HCT116 (cell line): Measurements from ENCODE around the gene MLKL. TPM values are rescaled to one million over a fixed set of nuclear protein-coding genes. Genes with fewer than 3 reads are reported as not detected.

Experiments
- ATAC-seq: fragments of 200-7000 bp; cut with Tn5 transposase; 2 replicates; pipeline ENCODE4 v1.9.1; 2020; ENCODE audit warnings: mild to moderate bottlenecking, moderate library complexity
- BruUV-seq: library from RNA; stranded (reverse); fragments of 400-500 nt; replicated peaks from 2 replicates; lab custom pipeline; 2021; lab: Mats Ljungman, UMichigan
- CTCF ChIA-PET: fragments of 300-600 bp; sonication (Branson Sonifier 250); formaldehyde crosslinking; loops from one replicate; lab custom pipeline; 2021; ENCODE audit warnings: antibody characterized with exemption; lab: Charles Lee
- POLR2A ChIA-PET: fragments of 300-600, 350-600 bp; sonication (Branson Sonifier 250); formaldehyde crosslinking; loops from one replicate; lab custom pipeline; 2021; ENCODE audit warnings: antibody characterized with exemption; lab: Charles Lee
- RAD21 ChIA-PET, 2 experiments: fragments of 300-600 bp; sonication (Branson Sonifier 250); formaldehyde crosslinking; loops; one replicate each; lab custom pipeline; 2023; ENCODE audit warnings: low total read pairs in 2 of 2; ENCODE audit not compliant: uncharacterized antibody in 2 of 2, unreplicated experiment in 2 of 2, low non-redundant PET in 1 of 2; lab: Charles Lee
- DNase-seq: peaks from one replicate; pipeline ENCODE4 v3.0.0-alpha.2; 2010; ENCODE audit warnings: low read depth, low spot score
- H2AFZ ChIP-seq: fragments of 200-600 bp; shearing (Covaris generic), sonication (generic); 2 replicates; pipeline ENCODE4 v1.6.1; 2017; ENCODE audit warnings: low read depth, mixed run types, mixed read lengths, antibody characterized with exemption, low read length; ENCODE audit not compliant: poor library complexity, severe bottlenecking
- H3K27ac ChIP-seq: 2 replicates; pipeline ENCODE4 v1.5.1; 2012; ENCODE audit warnings: low read depth, low read length
- H3K27me3 ChIP-seq: fragments of 200-600 bp; sonication (generic); 2 replicates; pipeline ENCODE4 v1.6.1; 2016; ENCODE audit warnings: mixed run types, low read length, mixed read lengths; ENCODE audit not compliant: insufficient read depth
- H3K36me3 ChIP-seq, 2 experiments: fragments of 200-500 bp in 1 of 2; fragments of 200-600 bp in 1 of 2; sonication (Bioruptor generic) in 1 of 2; sonication (generic) in 1 of 2; 2 replicates each; pipeline versions ENCODE4 v1.5.1 to v1.6.1; 2014 to 2016; ENCODE audit warnings: low read length in 2 of 2, inconsistent platforms in 1 of 2, mixed read lengths in 1 of 2, mixed run types in 1 of 2; ENCODE audit not compliant: insufficient read depth in 2 of 2, control insufficient read depth in 1 of 2
- H3K4me1 ChIP-seq, 2 experiments: fragments of 200-600 bp in 1 of 2; sonication (generic) in 1 of 2; 2 replicates each; pipeline versions ENCODE4 v1.5.1 to v1.6.1; 2012 to 2017; ENCODE audit warnings: low read length in 2 of 2, inconsistent platforms in 1 of 2, mild to moderate bottlenecking in 1 of 2, mixed read lengths in 1 of 2, mixed run types in 1 of 2, moderate library complexity in 1 of 2; ENCODE audit not compliant: insufficient read depth in 2 of 2, control insufficient read depth in 1 of 2
- H3K4me2 ChIP-seq: fragments of 200-600 bp; sonication (generic); 2 replicates; pipeline ENCODE4 v1.6.1; 2017; ENCODE audit warnings: mixed run types, low read length, mixed read lengths
- H3K4me3 ChIP-seq, 2 experiments: fragments of 200-600 bp in 1 of 2; sonication (generic) in 1 of 2; replicated peaks in 1 of 2; 2 replicates each; pipeline ENCODE4 v1.5.1; 2011 to 2016; ENCODE audit warnings: low read length in 2 of 2, control low read depth in 1 of 2, low read depth in 1 of 2, mild to moderate bottlenecking in 1 of 2, mixed read lengths in 1 of 2, mixed run types in 1 of 2
- H3K79me2 ChIP-seq: fragments of 200-600 bp; sonication (generic); 2 replicates; pipeline ENCODE4 v1.6.1; 2017; ENCODE audit warnings: mild to moderate bottlenecking, mixed run types, low read length, moderate library complexity, mixed read lengths; ENCODE audit not compliant: insufficient read depth
- H3K9ac ChIP-seq: fragments of 200-600 bp; sonication (generic); 2 replicates; pipeline ENCODE4 v1.6.1; 2016; ENCODE audit warnings: low read length, mixed read lengths
- H3K9me2 ChIP-seq: fragments of 200-600 bp; sonication (generic), shearing (Covaris generic); 2 replicates; pipeline ENCODE4 v1.6.1; 2017; ENCODE audit warnings: mixed run types, mild to moderate bottlenecking, moderate library complexity; ENCODE audit not compliant: insufficient read depth
- H3K9me3 ChIP-seq, 2 experiments: fragments of 200-500 bp in 1 of 2; fragments of 200-600 bp in 1 of 2; sonication (Bioruptor generic) in 1 of 2; sonication (generic) in 1 of 2; 2 replicates each; pipeline ENCODE4 v1.6.1; 2014 to 2017; ENCODE audit warnings: low read length in 2 of 2, mixed read lengths in 2 of 2, inconsistent platforms in 1 of 2, low read depth in 1 of 2, mild to moderate bottlenecking in 1 of 2, mixed run types in 1 of 2, moderate library complexity in 1 of 2; ENCODE audit not compliant: control insufficient read depth in 1 of 2, insufficient read depth in 1 of 2
- H4K20me1 ChIP-seq: fragments of 200-600 bp; sonication (generic), shearing (Covaris generic); 2 replicates; pipeline ENCODE4 v1.6.1; 2017; ENCODE audit warnings: mixed run types, mild to moderate bottlenecking, moderate library complexity; ENCODE audit not compliant: insufficient read depth
- ELF1 ChIP-seq: IDR thresholded peaks from 2 replicates; pipeline ENCODE4 v1.6.1; 2012; ENCODE audit warnings: low read depth, borderline replicate concordance
- EZH2 ChIP-seq: fragments of 200-600 bp; sonication (generic); IDR thresholded peaks from 2 replicates; pipeline ENCODE4 v1.6.1; 2017; ENCODE audit warnings: antibody characterized with exemption, mixed run types
- EZH2phosphoT487 ChIP-seq: fragments of 200-600 bp; IDR thresholded peaks from 2 replicates; pipeline ENCODE4 v1.6.1; 2018; ENCODE audit warnings: antibody characterized with exemption, borderline replicate concordance
- FOSL1 ChIP-seq: IDR thresholded peaks from 2 replicates; pipeline ENCODE4 v1.6.1; 2012; ENCODE audit warnings: low read depth
- JUND ChIP-seq: IDR thresholded peaks from 2 replicates; pipeline ENCODE4 v1.6.1; 2012
- SP1 ChIP-seq: IDR thresholded peaks from 2 replicates; pipeline ENCODE4 v1.6.1; 2012; ENCODE audit warnings: low read depth
- TCF7L2 ChIP-seq: IDR thresholded peaks from 2 replicates; pipeline ENCODE4 v1.7.0; 2011; ENCODE audit warnings: borderline replicate concordance, inconsistent platforms; ENCODE audit not compliant: insufficient read depth, insufficient read length; ENCODE audit errors: extremely low read depth
- intact Hi-C: fragments of 100-400 bp; cut with micrococcal nuclease; formaldehyde crosslinking; loops from 2 replicates; pipeline ENCODE4 v1.10.0; 2022
- total RNA-seq: library from RNA; stranded (reverse); gene quantifications from one replicate; pipeline ENCODE4 v1.2.1, GENCODE V29; 2021; ENCODE audit not compliant: unreplicated experiment
- TF ChIP-seq, protein P1 (sequence below), 3 experiments: fragments of 200-600 bp in 1 of 3; sonication (generic) in 1 of 3; IDR thresholded peaks in 2 of 3; conservative IDR thresholded peaks in 1 of 3; 2 replicates each; pipeline ENCODE4 v1.5.1; 2012 to 2017; ENCODE audit warnings: low read depth in 2 of 3, low read length in 2 of 3, antibody characterized with exemption in 1 of 3, borderline replicate concordance in 1 of 3, control low read depth in 1 of 3, mild to moderate bottlenecking in 1 of 3, mixed read lengths in 1 of 3, mixed run types in 1 of 3, moderate library complexity in 1 of 3; ENCODE audit not compliant: insufficient read depth in 1 of 3
- TF ChIP-seq, protein P2 (sequence below): IDR thresholded peaks from 2 replicates; pipeline ENCODE4 v1.6.1; 2011; ENCODE audit warnings: mild to moderate bottlenecking, low read length, moderate library complexity; ENCODE audit not compliant: insufficient replicate concordance; ENCODE audit errors: extremely low read depth

MLKL gene
- total RNA-seq, 1 experiment from 2014 or later, result 8.3 TPM

DNA sequence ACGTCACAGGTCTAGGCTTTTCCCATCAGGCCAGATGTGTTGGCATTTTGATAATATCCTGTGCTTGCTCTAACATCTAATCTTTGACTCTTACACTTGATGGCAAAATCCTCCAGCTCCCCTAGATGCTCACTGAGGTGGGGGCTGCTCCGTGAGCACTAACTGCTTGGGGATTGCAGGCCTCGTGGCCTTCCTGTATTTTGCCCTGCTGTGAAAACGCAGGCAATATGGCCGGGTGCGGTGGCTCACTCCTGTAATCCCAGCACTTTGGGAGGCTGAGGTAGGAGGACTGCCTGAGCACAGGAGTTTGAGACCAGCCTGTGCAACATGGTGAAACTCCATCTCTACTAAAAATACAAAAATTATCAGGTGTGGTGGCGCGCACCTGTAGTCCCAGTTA, 9.7 kb upstream of the MLKL start:
- TF ChIP-seq ELF1 (no peak), EZH2 (no peak), JUND (no peak), SP1 (no peak), EZH2phosphoT487 (no peak), FOSL1 (no peak), TCF7L2 (no peak)
- TF ChIP-seq, protein P1, sequence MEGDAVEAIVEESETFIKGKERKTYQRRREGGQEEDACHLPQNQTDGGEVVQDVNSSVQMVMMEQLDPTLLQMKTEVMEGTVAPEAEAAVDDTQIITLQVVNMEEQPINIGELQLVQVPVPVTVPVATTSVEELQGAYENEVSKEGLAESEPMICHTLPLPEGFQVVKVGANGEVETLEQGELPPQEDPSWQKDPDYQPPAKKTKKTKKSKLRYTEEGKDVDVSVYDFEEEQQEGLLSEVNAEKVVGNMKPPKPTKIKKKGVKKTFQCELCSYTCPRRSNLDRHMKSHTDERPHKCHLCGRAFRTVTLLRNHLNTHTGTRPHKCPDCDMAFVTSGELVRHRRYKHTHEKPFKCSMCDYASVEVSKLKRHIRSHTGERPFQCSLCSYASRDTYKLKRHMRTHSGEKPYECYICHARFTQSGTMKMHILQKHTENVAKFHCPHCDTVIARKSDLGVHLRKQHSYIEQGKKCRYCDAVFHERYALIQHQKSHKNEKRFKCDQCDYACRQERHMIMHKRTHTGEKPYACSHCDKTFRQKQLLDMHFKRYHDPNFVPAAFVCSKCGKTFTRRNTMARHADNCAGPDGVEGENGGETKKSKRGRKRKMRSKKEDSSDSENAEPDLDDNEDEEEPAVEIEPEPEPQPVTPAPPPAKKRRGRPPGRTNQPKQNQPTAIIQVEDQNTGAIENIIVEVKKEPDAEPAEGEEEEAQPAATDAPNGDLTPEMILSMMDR (IDR thresholded peaks at IDR 0.05 in 2 of 3, conservative IDR thresholded peaks at IDR 0.05 in 1 of 3; ENCODE audit: borderline replicate concordance in 1 of 3, insufficient read depth in 1 of 3, low read depth in 2 of 3, low read length in 2 of 3), result no peak
- TF ChIP-seq, protein P2, sequence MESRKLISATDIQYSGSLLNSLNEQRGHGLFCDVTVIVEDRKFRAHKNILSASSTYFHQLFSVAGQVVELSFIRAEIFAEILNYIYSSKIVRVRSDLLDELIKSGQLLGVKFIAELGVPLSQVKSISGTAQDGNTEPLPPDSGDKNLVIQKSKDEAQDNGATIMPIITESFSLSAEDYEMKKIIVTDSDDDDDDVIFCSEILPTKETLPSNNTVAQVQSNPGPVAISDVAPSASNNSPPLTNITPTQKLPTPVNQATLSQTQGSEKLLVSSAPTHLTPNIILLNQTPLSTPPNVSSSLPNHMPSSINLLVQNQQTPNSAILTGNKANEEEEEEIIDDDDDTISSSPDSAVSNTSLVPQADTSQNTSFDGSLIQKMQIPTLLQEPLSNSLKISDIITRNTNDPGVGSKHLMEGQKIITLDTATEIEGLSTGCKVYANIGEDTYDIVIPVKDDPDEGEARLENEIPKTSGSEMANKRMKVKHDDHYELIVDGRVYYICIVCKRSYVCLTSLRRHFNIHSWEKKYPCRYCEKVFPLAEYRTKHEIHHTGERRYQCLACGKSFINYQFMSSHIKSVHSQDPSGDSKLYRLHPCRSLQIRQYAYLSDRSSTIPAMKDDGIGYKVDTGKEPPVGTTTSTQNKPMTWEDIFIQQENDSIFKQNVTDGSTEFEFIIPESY, result no peak
- peaks cover 0 to 7% of the 10 kb centered on the region in 2 experiments; a peak in 1 of 4 replicates for H3K4me1 ChIP-seq
- no peaks in the 10 kb centered on the region for H3K27me3 ChIP-seq
- no peak for DNase-seq
- ChIA-PET POLR2A (no interaction called here), CTCF (interaction anchor here (1.1 to 4.1 kb wide), 2 partner anchors 152 to 400 kb away, joined by 5 to 38 read pairs; no protein-coding TSS in a partner anchor), RAD21 (interaction anchor here in 1 of 2 experiments (1.0 kb wide), 1 partner anchor 152 kb away, joined by 3 read pairs; no protein-coding TSS in a partner anchor)
- BruUV-seq, result no TSS peak
- H4K20me1 ChIP-seq, result no peaks in the 10 kb centered on the region
- no peaks in the 10 kb centered on the region for H3K9me2 ChIP-seq
- no peak for ATAC-seq
- H3K4me3 ChIP-seq, result no peak overlapping the region
- no peaks in the 10 kb centered on the region for H3K9me3 ChIP-seq
- no peaks in the 10 kb centered on the region for H3K79me2 ChIP-seq
- H3K36me3 ChIP-seq, result no peaks in the 10 kb centered on the region
- no peak overlapping the region for H2AFZ ChIP-seq
- no peak overlapping the region for H3K9ac ChIP-seq
- no peak overlapping the region for H3K4me2 ChIP-seq
- no peak overlapping the region for H3K27ac ChIP-seq
- intact Hi-C loops, result no loop called here
